ENCODE results near the gene RTEL1. TPM values are rescaled to one million over a fixed set of nuclear protein-coding genes. Genes with fewer than 3 reads are reported as not detected.
A peak's percentile ranks its signal among the peaks of the same experiment; 100 is the strongest.
"Not testable (repeated sequence)": the region's sequence is repeated elsewhere in the genome, so short reads cannot be mapped to it uniquely, and the experiment has no call there.

Gene RTEL1
- total RNA-seq, 1 donor from 2014 or later: 9.0 TPM

- ATAC-seq (no peak), DNase-seq (ENCODE audit: missing footprints) (no peak)
- intact Hi-C loops (cut with DNase I): no loop called here
Observed at GRCh38 chr20:63645218-63645617, 12.9 kb upstream of the RTEL1 start.

DNA sequence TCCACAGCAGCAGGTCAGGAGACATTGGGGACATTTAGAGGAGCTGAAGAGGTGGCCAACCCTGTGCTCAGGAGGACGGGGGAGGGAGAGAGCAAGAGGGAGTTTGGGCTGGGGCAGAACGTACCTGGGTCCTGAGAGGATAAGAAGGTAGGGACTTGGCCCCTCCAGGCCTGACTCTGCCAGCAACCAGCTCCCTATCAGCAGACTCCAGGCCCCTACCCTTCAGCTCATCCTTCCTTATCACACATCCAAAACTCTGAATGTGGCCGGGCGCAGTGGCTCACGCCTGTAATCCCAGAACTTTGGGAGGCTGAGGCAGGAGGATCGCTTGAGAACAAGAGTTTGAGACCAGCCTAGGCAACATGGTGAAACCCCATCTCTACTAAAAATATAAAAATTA lies 9.9 kb upstream of the RTEL1 start:
- no peak for DNase-seq (ENCODE audit: missing footprints)
- intact Hi-C loops (cut with DNase I): no loop called here
- ATAC-seq: no peak

GRCh38 chr20:63648895-63649589 lies 9.1 kb upstream of the RTEL1 start:
- no peak for DNase-seq (ENCODE audit: missing footprints)
- intact Hi-C loops (cut with DNase I): no loop called here
- ATAC-seq: no peak

- intact Hi-C loops (cut with DNase I); ATAC-seq; DNase-seq (ENCODE audit: missing footprints): not testable (repeated sequence)
Observed at GRCh38 chr20:63650486-63650885, 7.6 kb upstream of the RTEL1 start.

GRCh38 chr20:63651942-63652191 lies 6.2 kb upstream of the RTEL1 start:
- DNase-seq (ENCODE audit: missing footprints) (no peak), ATAC-seq (no peak)
- intact Hi-C loops (cut with DNase I): no loop called here

- intact Hi-C loops (cut with DNase I): no loop called here
- ATAC-seq: peak; percentile 14
- no peak for DNase-seq (ENCODE audit: missing footprints)
Observed at GRCh38 chr20:63652192-63652980, 5.7 kb upstream of the RTEL1 start.

DNA sequence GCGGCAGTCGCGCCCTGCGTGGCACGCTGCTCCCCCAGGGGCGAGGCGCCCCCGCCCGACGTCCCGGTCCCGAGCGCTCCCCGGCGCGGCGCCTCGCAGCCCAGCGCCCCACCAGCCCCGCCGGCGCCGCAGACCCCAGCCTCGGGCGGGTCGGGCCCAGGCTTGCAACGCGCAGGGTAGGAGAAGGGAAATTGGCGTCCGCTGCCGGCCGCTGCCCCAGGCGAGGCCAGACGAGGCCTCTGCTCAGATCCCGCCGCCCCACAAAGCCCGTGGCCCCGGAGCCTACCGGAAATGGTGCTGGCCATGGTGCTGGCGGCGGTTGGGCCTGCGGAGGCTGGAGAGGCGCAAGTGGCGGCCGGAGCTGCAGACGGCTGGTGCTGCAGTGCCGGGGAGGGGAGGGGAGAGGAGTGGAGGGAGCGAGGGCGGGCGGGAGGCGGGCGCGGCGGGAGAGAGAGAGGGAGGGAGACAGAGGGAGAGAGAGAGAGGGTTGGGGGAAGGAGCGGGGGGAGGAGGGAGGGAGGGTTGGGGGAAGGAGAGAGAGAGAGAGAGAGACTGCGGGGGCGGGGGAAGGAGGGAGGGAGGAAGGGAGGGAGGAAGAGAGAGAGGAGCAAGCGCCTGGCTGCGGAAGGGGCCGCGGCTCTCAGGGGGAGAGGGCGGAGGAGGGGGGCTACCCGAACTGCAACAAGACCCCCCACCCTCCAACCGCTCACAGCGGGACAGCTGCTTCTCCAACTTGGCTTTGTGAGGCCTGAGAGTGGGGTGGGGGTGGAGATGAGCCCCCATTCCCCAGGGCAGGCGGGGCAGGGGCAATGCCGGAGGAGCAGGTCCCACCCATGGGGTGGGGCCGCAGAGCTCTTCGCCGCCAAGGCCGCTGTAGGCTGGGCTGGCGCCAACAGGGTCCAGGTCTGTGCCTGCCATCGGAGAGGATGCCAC lies 4.8 kb upstream of the RTEL1 start, which contains the start of gene STMN3:
Gene STMN3, minus strand, starts transcription at position 384 of the 933 bp plus-strand sequence. Its CDS starts 79 bp downstream, at position 305.
- ATAC-seq (peak; percentile 81), DNase-seq (ENCODE audit: missing footprints) (peak; percentile 91)
- intact Hi-C loops (cut with DNase I): no loop called here

DNA sequence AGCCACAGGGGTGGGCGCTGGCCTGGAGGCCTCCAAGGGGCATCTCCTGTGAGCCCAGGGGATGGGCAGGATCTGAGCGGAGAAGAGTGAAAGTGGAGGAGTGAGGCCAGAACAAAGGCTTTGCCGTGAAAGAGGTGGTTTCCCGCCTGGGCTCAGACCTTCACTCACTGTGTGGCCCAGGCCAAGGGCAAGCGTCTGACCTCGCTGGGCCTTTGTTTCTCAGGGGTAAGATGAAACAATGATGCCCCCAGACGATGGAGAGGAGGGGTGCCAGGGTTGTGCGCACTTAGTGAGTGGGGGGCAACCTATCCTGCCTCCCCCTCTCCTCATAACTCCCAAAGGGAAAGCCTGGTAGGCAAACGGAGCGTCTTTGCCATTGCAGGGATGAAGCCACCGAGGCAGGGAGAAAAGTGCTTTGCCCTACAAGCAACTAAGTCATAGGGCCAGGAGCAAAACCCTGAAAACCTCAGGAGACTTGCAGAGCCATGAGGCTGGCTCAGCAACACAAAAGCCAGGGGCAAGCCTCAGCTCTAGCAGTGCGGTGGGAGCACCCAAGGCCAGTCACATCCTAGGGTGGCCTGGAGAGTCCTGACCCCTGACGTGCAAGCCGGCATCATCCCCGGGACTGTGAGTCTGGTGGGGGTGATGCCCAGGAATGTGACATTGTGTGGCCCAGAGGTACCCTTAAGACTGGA lies 4.0 kb upstream of the RTEL1 start:
- ATAC-seq (no peak), DNase-seq (ENCODE audit: missing footprints) (no peak)
- intact Hi-C loops (cut with DNase I): no loop called here

- ATAC-seq (no peak), DNase-seq (ENCODE audit: missing footprints) (no peak)
- intact Hi-C loops (cut with DNase I): no loop called here
Observed at GRCh38 chr20:63655249-63655648, 2.9 kb upstream of the RTEL1 start.

DNA sequence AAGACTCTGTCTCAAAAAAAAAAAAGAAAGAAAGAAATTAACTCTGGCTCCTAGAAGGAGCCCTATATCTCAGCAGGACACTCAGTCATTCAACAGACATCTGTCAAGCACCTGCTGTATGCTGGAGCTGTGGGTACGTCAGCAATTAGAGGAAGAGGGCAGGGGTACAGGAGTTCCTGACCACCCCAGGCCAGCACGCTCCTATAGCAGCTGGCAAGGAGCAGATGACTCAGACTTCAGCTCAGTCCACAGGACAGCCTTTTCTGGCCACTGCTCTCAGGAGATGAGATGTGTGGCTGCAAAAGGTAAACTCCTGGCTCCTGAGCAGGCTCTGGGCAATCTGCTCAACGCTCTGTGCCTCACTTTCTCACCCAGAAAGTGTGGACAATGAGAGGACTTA lies 1.7 kb upstream of the RTEL1 start:
- intact Hi-C loops (cut with DNase I): no loop called here
- ATAC-seq (no peak), DNase-seq (ENCODE audit: missing footprints) (no peak)

- DNase-seq (ENCODE audit: missing footprints) (no peak), ATAC-seq (no peak)
- intact Hi-C loops (cut with DNase I): no loop called here
Observed at GRCh38 chr20:63657260-63657936, 714 bp upstream of the RTEL1 start.

DNA sequence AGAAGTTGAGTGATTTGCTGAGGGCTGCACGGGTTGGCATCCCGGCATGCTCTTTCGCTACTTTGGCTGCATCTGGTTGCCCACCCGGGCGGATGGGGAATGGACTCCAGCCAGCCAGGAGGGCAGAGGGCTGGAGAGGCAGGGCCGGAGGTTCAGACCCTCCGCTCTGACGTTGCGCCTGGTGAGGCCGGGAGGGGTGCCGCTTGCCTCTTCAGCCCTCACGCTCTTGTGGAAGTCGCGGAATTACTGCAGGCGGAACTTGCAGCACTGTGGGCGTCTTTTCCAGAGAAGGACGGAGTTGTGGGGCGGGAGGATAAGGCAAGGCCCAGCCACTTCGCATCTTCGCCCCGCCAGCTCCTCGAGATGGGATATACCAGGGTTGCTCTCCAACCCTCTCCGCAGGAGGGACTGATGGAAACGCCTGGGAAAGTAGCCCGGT lies 656 bp downstream of the RTEL1 start:
- DNase-seq (ENCODE audit: missing footprints) (no peak), ATAC-seq (peak; percentile 27)
- intact Hi-C loops (cut with DNase I): loop anchor here (1.0 kb wide), 1 partner anchor 32 kb away; no protein-coding TSS in a partner anchor

GRCh38 chr20:63659370-63659769 lies 1.3 kb downstream of the RTEL1 start:
- ATAC-seq: no peak
- intact Hi-C loops (cut with DNase I): no loop called here
- no peak for DNase-seq (ENCODE audit: missing footprints)

DNA sequence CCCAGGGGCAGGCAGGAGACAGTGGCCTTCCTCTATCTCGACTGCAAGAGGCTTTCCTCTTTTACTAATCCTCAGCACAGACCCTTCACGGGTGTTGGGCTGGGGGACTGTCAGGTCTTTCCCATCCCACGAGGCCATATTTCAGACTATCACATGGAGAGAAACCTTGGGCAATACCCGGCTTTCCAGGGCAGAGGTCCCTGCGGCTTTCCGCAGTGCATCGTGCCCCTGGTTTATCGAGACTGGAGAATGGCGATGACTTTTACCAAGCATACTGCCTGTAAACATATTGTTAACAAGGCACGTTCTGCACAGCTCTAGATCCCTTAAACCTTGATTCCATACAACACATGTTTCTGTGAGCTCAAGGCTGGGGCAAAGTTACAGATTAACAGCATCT lies 2.1 kb downstream of the RTEL1 start:
- intact Hi-C loops (cut with DNase I): not testable (repeated sequence)

GRCh38 chr20:63660622-63661021 lies 2.5 kb downstream of the RTEL1 start:
- intact Hi-C loops (cut with DNase I): no loop called here
- DNase-seq (ENCODE audit: missing footprints): no peak
- ATAC-seq: no peak

More for the DNA sequence above, 2.1 kb downstream of the RTEL1 start:
- DNase-seq (ENCODE audit: missing footprints); ATAC-seq: not testable (repeated sequence)

DNA sequence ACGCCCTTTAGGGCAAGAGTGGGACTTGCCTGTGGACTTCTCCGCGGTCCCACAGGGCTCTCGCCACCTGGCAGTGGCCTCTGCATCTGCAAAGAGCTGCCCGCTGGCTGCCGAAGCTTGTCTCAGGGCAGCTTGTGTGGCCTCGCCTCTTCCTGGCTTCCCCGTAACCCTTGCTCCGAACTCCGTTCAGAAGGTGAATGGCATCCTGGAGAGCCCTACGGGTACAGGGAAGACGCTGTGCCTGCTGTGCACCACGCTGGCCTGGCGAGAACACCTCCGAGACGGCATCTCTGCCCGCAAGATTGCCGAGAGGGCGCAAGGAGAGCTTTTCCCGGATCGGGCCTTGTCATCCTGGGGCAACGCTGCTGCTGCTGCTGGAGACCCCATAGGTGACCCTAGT lies 3.0 kb downstream of the RTEL1 start:
- no peak for DNase-seq (ENCODE audit: missing footprints)
- no peak for ATAC-seq
- intact Hi-C loops (cut with DNase I): no loop called here

DNA sequence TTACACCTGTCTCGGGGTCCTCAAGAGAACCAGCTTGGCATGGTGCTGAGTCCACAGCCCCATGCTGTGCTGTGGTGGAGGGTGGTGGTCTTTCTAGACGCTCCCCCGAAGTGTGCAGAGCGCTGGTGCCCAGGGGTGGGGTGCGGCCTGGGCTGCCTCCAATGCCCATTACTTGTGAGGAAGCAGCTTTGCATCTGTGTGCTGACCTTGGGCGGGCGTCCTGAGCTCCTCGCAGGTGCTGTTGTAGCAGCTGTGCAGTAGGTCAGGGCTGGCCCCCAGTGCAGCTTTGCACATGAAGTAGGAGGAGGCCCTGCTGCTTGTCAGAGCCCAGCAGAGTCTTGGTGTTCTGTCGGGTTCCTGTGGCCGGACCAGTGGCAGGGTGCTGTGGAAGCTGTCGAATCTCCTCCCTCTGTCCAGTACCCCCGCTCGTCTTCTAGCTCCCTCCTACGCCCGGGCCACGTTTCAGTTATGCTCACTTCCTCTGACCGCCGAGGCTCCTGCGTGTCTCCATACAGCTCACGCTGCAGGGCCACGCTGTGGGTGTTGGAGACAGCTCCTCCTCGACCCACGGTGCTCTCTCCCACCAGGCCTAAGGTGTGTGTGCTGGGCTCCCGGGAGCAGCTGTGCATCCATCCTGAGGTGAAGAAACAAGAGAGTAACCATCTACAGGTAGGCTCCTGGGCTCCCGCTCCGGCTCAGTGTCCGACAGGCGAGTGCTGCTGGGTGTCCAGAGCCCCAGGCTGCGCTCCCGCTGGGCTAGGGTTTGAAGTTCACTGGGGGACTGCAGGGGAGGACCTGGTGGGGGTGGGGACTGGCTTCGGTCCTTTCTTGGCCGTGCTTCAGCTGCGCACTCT lies 4.1 kb downstream of the RTEL1 start:
- DNase-seq (ENCODE audit: missing footprints) (no peak), ATAC-seq (no peak)
- intact Hi-C loops (cut with DNase I): no loop called here
